Activated T-helper 1 cell treated with anti-CD3 and anti-CD28 coated beads, Interleukin-2, amount 50 U/mL, for 16 hours (primary cell): ENCODE measurements around the gene NIPAL4.
"Not testable (repeated sequence)": the region's sequence is repeated elsewhere in the genome, so short reads cannot be mapped to it uniquely, and the experiment has no call there.

ENCODE experiments used
- DNase-seq, 2 donors: peaks; one replicate each; pipeline ENCODE4 v3.0.0-alpha.2; 2020; ENCODE audit warnings: low read depth in 1 of 2, low spot score in 1 of 2

NIPAL4 gene

GRCh38 chr5:157459715-157460599 lies at the start of gene NIPAL4:
TSS of gene NIPAL4 (plus strand) at chr5:157460213. CDS start at chr5:157460321, 108 bp downstream.
- DNase-seq, result peak in 1 of 2 donors; percentile 35

- no peak for DNase-seq
Measured at GRCh38 chr5:157415838-157416237, 44.2 kb upstream of the NIPAL4 start.

GRCh38 chr5:157419521-157419920 lies 40.5 kb upstream of the NIPAL4 start:
- DNase-seq, result not testable (repeated sequence)

- DNase-seq, result not testable (repeated sequence)
Measured at GRCh38 chr5:157429920-157430319, 30.1 kb upstream of the NIPAL4 start.

GRCh38 chr5:157431544-157432200 lies 28.3 kb upstream of the NIPAL4 start:
- DNase-seq, result no peak

GRCh38 chr5:157434096-157434495 lies 25.9 kb upstream of the NIPAL4 start:
- no peak for DNase-seq

GRCh38 chr5:157443041-157443549 lies 16.9 kb upstream of the NIPAL4 start:
- DNase-seq, result no peak

- no peak for DNase-seq
Measured at GRCh38 chr5:157444224-157444623, 15.8 kb upstream of the NIPAL4 start.

- DNase-seq, result no peak
Measured at GRCh38 chr5:157445745-157446411, 14.1 kb upstream of the NIPAL4 start.

GRCh38 chr5:157446412-157446935 lies 13.5 kb upstream of the NIPAL4 start:
- DNase-seq, result no peak

GRCh38 chr5:157447201-157447637 lies 12.8 kb upstream of the NIPAL4 start:
- no peak for DNase-seq

- DNase-seq, result no peak
Measured at GRCh38 chr5:157449011-157449723, 10.8 kb upstream of the NIPAL4 start.

- DNase-seq, result no peak
Measured at GRCh38 chr5:157450024-157450423, 10.0 kb upstream of the NIPAL4 start.

GRCh38 chr5:157451806-157452205 lies 8.2 kb upstream of the NIPAL4 start:
- DNase-seq, result no peak

- no peak for DNase-seq
Measured at GRCh38 chr5:157454273-157454672, 5.7 kb upstream of the NIPAL4 start.

- no peak for DNase-seq
Measured at GRCh38 chr5:157455057-157455456, 5.0 kb upstream of the NIPAL4 start.

GRCh38 chr5:157456301-157456700 lies 3.7 kb upstream of the NIPAL4 start:
- no peak for DNase-seq

GRCh38 chr5:157457391-157457790 lies 2.6 kb upstream of the NIPAL4 start:
- DNase-seq, result no peak

GRCh38 chr5:157458835-157459234 lies 1.2 kb upstream of the NIPAL4 start:
- DNase-seq, result no peak

- DNase-seq, result no peak
Measured at GRCh38 chr5:157460921-157461792, 1.1 kb downstream of the NIPAL4 start.
